K562 (cell line): ENCODE data around the gene FIZ1. TPM values are rescaled to one million over a fixed set of nuclear protein-coding genes. Genes with fewer than 3 reads are reported as not detected.

Experiments
- AFF1 ChIP-seq, 2 experiments: fragments of 450-650 bp; IDR thresholded peaks; 2 replicates each; pipeline ENCODE4 v1.6.1; 2018; ENCODE audit warnings: mild to moderate bottlenecking in 2 of 2, low read depth in 1 of 2; ENCODE audit not compliant: partially characterized antibody in 2 of 2
- CBFA2T2 ChIP-seq: fragments of 450-650 bp; conservative IDR thresholded peaks from 2 replicates; pipeline ENCODE4 v1.6.1; 2017; ENCODE audit warnings: mild to moderate bottlenecking
- CBX3 ChIP-seq, 2 experiments: IDR thresholded peaks; 1 replicate in 1 of 2; 2 replicates in 1 of 2; pipeline ENCODE4 v1.6.1; 2012; ENCODE audit warnings: inconsistent platforms in 2 of 2, low read length in 2 of 2, borderline replicate concordance in 1 of 2, control low read depth in 1 of 2
- GTF3C2 ChIP-seq: IDR thresholded peaks from 3 replicates; pipeline ENCODE4 v1.6.1; 2011; ENCODE audit warnings: borderline replicate concordance, mild to moderate bottlenecking, moderate library complexity; ENCODE audit not compliant: insufficient read length; ENCODE audit errors: extremely low read depth
- KDM2B ChIP-seq: fragments of 250-450 bp; sonication (Bioruptor Pico); IDR thresholded peaks from 2 replicates; pipeline ENCODE4 v1.8.0; 2021; ENCODE audit warnings: mild to moderate bottlenecking, moderate library complexity
- MCM2 ChIP-seq: fragments of 450-650 bp; IDR thresholded peaks from 2 replicates; pipeline ENCODE4 v1.6.1; 2017; ENCODE audit warnings: low read depth, mild to moderate bottlenecking
- MED1 ChIP-seq: sonication (generic); formaldehyde crosslinking; IDR thresholded peaks from 2 replicates; pipeline ENCODE4 v1.8.1; 2023; ENCODE audit warnings: missing genetic modification reagents, borderline replicate concordance
- NR3C1 ChIP-seq: sonication (generic); formaldehyde crosslinking; IDR thresholded peaks from 2 replicates; pipeline ENCODE4 v1.8.1; 2022; ENCODE audit warnings: missing genetic modification reagents
- PRPF4 ChIP-seq: fragments of 200-400 bp; formaldehyde crosslinking; IDR thresholded peaks from one replicate; pipeline ENCODE4 v1.6.1; 2017; ENCODE audit warnings: low read length, low read depth, mild to moderate bottlenecking; ENCODE audit not compliant: insufficient read depth, poor library complexity, severe bottlenecking
- SMARCC2 ChIP-seq: fragments of 450-650 bp; IDR thresholded peaks from 2 replicates; pipeline ENCODE4 v1.6.1; 2017; ENCODE audit warnings: antibody characterized with exemption, moderate library complexity, mild to moderate bottlenecking, low read depth
- THRAP3 ChIP-seq: fragments of 450-650 bp; IDR thresholded peaks from 2 replicates; pipeline ENCODE4 v1.6.1; 2016; ENCODE audit warnings: mild to moderate bottlenecking, inconsistent platforms, borderline replicate concordance
- ZBTB17 ChIP-seq: fragments of 450-650 bp; formaldehyde crosslinking; IDR thresholded peaks from 2 replicates; pipeline ENCODE4 v1.4.0; 2020; ENCODE audit warnings: mild to moderate bottlenecking
- ZBTB9 ChIP-seq: fragments of 450-650 bp; formaldehyde crosslinking; IDR thresholded peaks from 2 replicates; pipeline ENCODE4 v1.4.0; 2020; ENCODE audit warnings: mild to moderate bottlenecking, moderate library complexity
- ZC3H4 ChIP-seq: sonication (generic); formaldehyde crosslinking; IDR thresholded peaks from 2 replicates; pipeline ENCODE4 v1.9.0; 2021; ENCODE audit warnings: missing genetic modification reagents, borderline replicate concordance
- ZFP91 ChIP-seq: sonication (generic); formaldehyde crosslinking; IDR thresholded peaks from 2 replicates; pipeline ENCODE4 v1.8.0; 2022; ENCODE audit warnings: mild to moderate bottlenecking, missing genetic modification reagents
- ZNF121 ChIP-seq: sonication (generic); formaldehyde crosslinking; conservative IDR thresholded peaks from 2 replicates; pipeline ENCODE4 v1.8.0; 2022; ENCODE audit warnings: missing genetic modification reagents
- ZNF146 ChIP-seq: IDR thresholded peaks from one replicate; pipeline ENCODE4 v1.6.1; 2018; ENCODE audit warnings: missing compliant biosample characterization; ENCODE audit not compliant: unreplicated experiment
- ZNF668 ChIP-seq: fragments of 250-450 bp; sonication (Bioruptor Pico); IDR thresholded peaks from 2 replicates; pipeline ENCODE4 v1.8.0; 2022; ENCODE audit warnings: mild to moderate bottlenecking, inconsistent platforms
- polyA plus RNA-seq, 8 experiments: library from polyadenylated mRNA; depleted of rRNA in 4 of 8; stranded (reverse) in 5 of 8; unstranded in 3 of 8; fragments of >200 nt; fragmentation: Nextera tagmentation in 2 of 8; fragmentation: Illumina TruSeq in 1 of 8; extraction: Ambion mirVana in 2 of 8; extraction: Trizol in 1 of 8; gene quantifications; 2 replicates each; pipeline versions ENCODE4 v1.2.1 to v1.2.3, GENCODE V29; 2011 to 2014; ENCODE audit warnings: inconsistent platforms in 1 of 8, missing spikeins in 1 of 8
- total RNA-seq, 7 experiments: library from RNA; depleted of rRNA in 6 of 7; stranded (reverse); fragments of >200 nt in 6 of 7; fragmentation: Illumina TruSeq in 2 of 7; extraction: Trizol in 2 of 7; gene quantifications; 2 replicates each; pipeline versions ENCODE4 v1.2.1 to v1.2.3, GENCODE V29; 2011 to 2021; ENCODE audit warnings: low replicate concordance in 1 of 7

The FIZ1 gene
- total and polyA plus RNA-seq, 9 of the 15 experiments (the other 6 are each of a cell fraction or from before 2014, with no cell fraction given) = 0.79 to 17.5 (median 5.5) TPM

GRCh38 chr19:55635334-55635717, 36.0 kb upstream of the FIZ1 start (continued):
- no peak for TF ChIP-seq PRPF4
- no peak for TF ChIP-seq CBX3 (IDR thresholded peaks at IDR 0.05; ENCODE audit: borderline replicate concordance in 1 of 2, low read length in 2 of 2)
- TF ChIP-seq ZNF146 (CRISPR knock-in tag) = no peak
- no peak for TF ChIP-seq MCM2
- no peak for TF ChIP-seq CBFA2T2
- 0 out of 2 replicates have a peak, but pooled peaks have one; percentile 67 for TF ChIP-seq ZC3H4 (CRISPR knock-in tag)
- no peak for TF ChIP-seq THRAP3
- no peak for TF ChIP-seq ZNF668
- TF ChIP-seq MED1 (CRISPR knock-in tag) = 0 out of 2 replicates have a peak, but pooled peaks have one; percentile 88
- no peak; the same call in 1 of the 2 replicates for TF ChIP-seq ZBTB17 (CRISPR knock-in tag)
- no peak for TF ChIP-seq SMARCC2
- no peak for TF ChIP-seq AFF1 (IDR thresholded peaks at IDR 0.05; ENCODE audit: low read depth in 1 of 2, partially characterized antibody in 2 of 2)
- TF ChIP-seq KDM2B (CRISPR knock-in tag) = no peak
- no peak for TF ChIP-seq GTF3C2
- no peak for TF ChIP-seq ZNF121 (CRISPR knock-in tag)
- no peak for TF ChIP-seq ZFP91 (CRISPR knock-in tag)
- 0 out of 2 replicates have a peak, but pooled peaks have one; percentile 10 for TF ChIP-seq ZBTB9
- TF ChIP-seq NR3C1 (CRISPR knock-in tag) = peak; percentile 44; the same call in 1 of the 2 replicates
